Central memory CD8-positive, alpha-beta T cell (primary cell): ENCODE results near the gene GPR108.
A peak's percentile ranks its signal among the peaks of the same experiment; 100 is the strongest.

Experiments used
- ATAC-seq: fragments of 150-1000 bp; cut with Tn5 transposase; replicated peaks from 2 replicates; pipeline ENCODE4 v1.10.0; 2022; ENCODE audit warnings: mild to moderate bottlenecking, moderate FRiP score, moderate number of reproducible peaks; ENCODE audit not compliant: poor library complexity, severe bottlenecking; ENCODE audit errors: extremely low read depth
- DNase-seq, 2 donors: peaks; one replicate each; pipeline ENCODE4 v3.0.0; 2021; ENCODE audit warnings: low spot score in 2 of 2
- H3K27ac Mint-ChIP-seq: one replicate; pipeline ENCODE4 v1.8.0; 2022; ENCODE audit warnings: low read depth, mild to moderate bottlenecking, moderate library complexity, mixed read lengths
- H3K27me3 Mint-ChIP-seq: one replicate; pipeline ENCODE4 v1.8.0; 2022; ENCODE audit warnings: mixed read lengths
- H3K36me3 Mint-ChIP-seq: one replicate; pipeline ENCODE4 v1.8.0; 2022; ENCODE audit warnings: mild to moderate bottlenecking, moderate library complexity, mixed read lengths; ENCODE audit not compliant: insufficient read depth
- H3K4me1 Mint-ChIP-seq: one replicate; pipeline ENCODE4 v1.8.0; 2022; ENCODE audit warnings: mixed read lengths
- H3K4me3 Mint-ChIP-seq: one replicate; pipeline ENCODE4 v1.8.0; 2022; ENCODE audit warnings: mild to moderate bottlenecking, moderate library complexity, mixed read lengths
- H3K9me3 Mint-ChIP-seq: one replicate; pipeline ENCODE4 v1.8.0; 2022; ENCODE audit warnings: mixed read lengths

Gene GPR108

DNA sequence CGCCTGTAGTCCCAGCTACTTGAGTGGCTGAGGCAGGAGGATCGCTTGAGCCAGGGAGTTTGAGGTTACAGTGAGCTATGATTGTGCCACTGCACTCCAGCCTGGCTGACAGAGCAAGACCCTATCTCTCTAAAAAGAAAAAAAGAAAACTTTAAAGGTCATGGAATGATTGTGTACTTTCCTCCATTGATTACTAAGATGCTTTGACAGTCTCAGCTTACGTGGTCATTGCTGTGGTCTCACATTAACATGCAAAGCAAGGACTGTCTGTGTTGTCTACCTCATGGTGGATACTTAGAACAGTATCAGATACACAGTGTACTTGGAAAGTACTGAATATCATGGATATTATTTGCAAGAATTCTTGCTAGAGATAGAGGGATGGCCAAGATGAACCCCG is 53.4 kb downstream of the GPR108 start:
- no peaks in the 10 kb centered on the region for H3K36me3 Mint-ChIP-seq
- no peak for ATAC-seq
- no peaks in the 10 kb centered on the region for H3K9me3 Mint-ChIP-seq
- H3K27me3 Mint-ChIP-seq, result no peaks in the 10 kb centered on the region
- no peak overlapping the region for H3K27ac Mint-ChIP-seq
- no peak overlapping the region for H3K4me3 Mint-ChIP-seq
- H3K4me1 Mint-ChIP-seq, result peaks cover 6% of the 10 kb centered on the region
- DNase-seq, result no peak

DNA sequence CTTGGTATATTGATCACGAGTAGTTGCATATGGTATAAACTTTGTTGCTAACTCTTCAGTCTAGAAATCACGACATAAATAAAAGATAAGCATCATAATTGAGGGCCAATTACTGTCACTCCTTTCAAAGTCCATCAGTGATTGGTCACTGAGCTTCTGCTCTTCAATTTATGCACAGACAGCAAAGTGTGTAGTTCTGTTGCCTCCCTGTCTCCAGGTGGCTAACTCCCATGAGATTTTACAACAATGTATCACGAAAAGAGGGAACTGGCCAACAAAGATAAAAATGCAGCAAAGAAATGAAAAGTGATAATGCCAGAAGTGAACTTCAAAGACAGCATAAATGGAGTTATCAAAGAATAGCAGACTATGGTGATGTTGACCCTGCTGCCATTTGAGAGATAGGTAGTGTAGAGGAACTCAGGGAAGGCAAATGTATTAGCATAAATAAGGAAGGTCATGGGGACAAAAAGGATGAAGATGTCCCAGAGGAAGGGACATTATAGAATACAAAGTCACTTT is 54.7 kb downstream of the GPR108 start:
- H3K36me3 Mint-ChIP-seq, result no peaks in the 10 kb centered on the region
- H3K4me1 Mint-ChIP-seq, result peaks cover 17% of the 10 kb centered on the region
- no peak overlapping the region for H3K4me3 Mint-ChIP-seq
- no peak for ATAC-seq
- no peak overlapping the region for H3K27ac Mint-ChIP-seq
- H3K27me3 Mint-ChIP-seq, result no peaks in the 10 kb centered on the region
- no peak for DNase-seq
- peaks cover 2% of the 10 kb centered on the region for H3K9me3 Mint-ChIP-seq

DNA sequence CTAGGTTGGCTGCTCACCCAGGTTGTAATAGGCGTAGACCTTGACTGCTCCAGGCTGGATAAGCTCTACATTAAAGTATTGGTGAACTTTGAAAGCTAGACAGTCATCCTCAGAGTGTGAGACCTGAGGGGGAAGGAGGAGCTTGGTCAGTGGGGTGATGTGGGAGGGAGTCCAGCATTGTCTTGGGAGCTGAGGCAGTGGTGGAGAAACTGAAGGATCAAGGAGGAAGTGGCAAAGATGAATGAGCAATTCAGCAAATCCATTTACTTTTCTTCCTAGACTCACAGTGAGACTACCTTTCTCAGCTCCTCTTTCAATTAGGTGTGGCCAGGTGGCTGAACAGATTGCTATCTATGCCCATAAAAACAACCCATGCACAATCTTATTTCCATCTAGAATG is 57.2 kb downstream of the GPR108 start:
- Mint-ChIP-seq H3K36me3 (peaks cover 2% of the 10 kb centered on the region), H3K4me3 (no peak overlapping the region), H3K9me3 (peaks cover 4% of the 10 kb centered on the region), H3K27me3 (no peaks in the 10 kb centered on the region), H3K27ac (peak overlapping the region; percentile 26), H3K4me1 (peaks cover 36% of the 10 kb centered on the region)
- no peak for ATAC-seq
- no peak for DNase-seq
